ENCODE measurements around the gene LRIG2. TPM values are rescaled to one million over a fixed set of nuclear protein-coding genes. Genes with fewer than 3 reads are reported as not detected.
"Not testable (repeated sequence)": the region's sequence is repeated elsewhere in the genome, so short reads cannot be mapped to it uniquely, and the experiment has no call there.

The LRIG2 gene
- total RNA-seq, 2 donors from 2014 or later: 21.2 to 23.0 TPM

GRCh38 chr1:113055570-113055969 is 17.4 kb upstream of the LRIG2 start:
- Histone ChIP-seq H3K36me3 (ENCODE audit: control insufficient read depth, insufficient read depth, low read length) (no peaks in the 10 kb centered on the region), H3K9me3 (ENCODE audit: control insufficient read depth, low read length) (no peaks in the 10 kb centered on the region), H3K4me3 (ENCODE audit: low read length) (no peak overlapping the region), H3K27me3 (ENCODE audit: control insufficient read depth, insufficient read depth, low read length, poor library complexity, severe bottlenecking) (no peaks in the 10 kb centered on the region), H3K4me1 (ENCODE audit: control insufficient read depth, insufficient read depth, low read length) (peaks cover 8% of the 10 kb centered on the region), H3K9ac (ENCODE audit: extremely low read depth, low read length, poor library complexity, severe bottlenecking) (no peak overlapping the region), H3K27ac (ENCODE audit: low read depth, low read length) (no peak overlapping the region)
- H3K9me3 Mint-ChIP-seq: no peaks in the 10 kb centered on the region
- no CpG with 5 or more reads among the region's 1 CpG for WGBS, 2 experiments (ENCODE audit: insufficient coverage in 1 of 2, insufficient read length in 1 of 2)
- no peak overlapping the region for H3K4me3 Mint-ChIP-seq
- no peaks in the 10 kb centered on the region for H3K27me3 Mint-ChIP-seq (ENCODE audit: insufficient read depth)
- DNase-seq: no peak
- H3K27ac Mint-ChIP-seq: no peak overlapping the region
- peaks cover 24% of the 10 kb centered on the region for H3K4me1 Mint-ChIP-seq
- TF ChIP-seq CTCF (conservative IDR thresholded peaks at IDR 0.05): no peak
- H3K36me3 Mint-ChIP-seq (ENCODE audit: low read depth): no peaks in the 10 kb centered on the region

- H3K27me3 Mint-ChIP-seq (ENCODE audit: insufficient read depth): no peaks in the 10 kb centered on the region
- H3K9me3 Mint-ChIP-seq: no peaks in the 10 kb centered on the region
- peak; percentile 32 for TF ChIP-seq CTCF (conservative IDR thresholded peaks at IDR 0.05)
- H3K4me1 ChIP-seq (ENCODE audit: control insufficient read depth, insufficient read depth, low read length): peaks cover 8% of the 10 kb centered on the region
- no peaks in the 10 kb centered on the region for H3K36me3 Mint-ChIP-seq (ENCODE audit: low read depth)
- no peak overlapping the region for H3K9ac ChIP-seq (ENCODE audit: extremely low read depth, low read length, poor library complexity, severe bottlenecking)
- peak; percentile 89 for DNase-seq
- H3K4me3 Mint-ChIP-seq: no peak overlapping the region
- H3K27me3 ChIP-seq (ENCODE audit: control insufficient read depth, insufficient read depth, low read length, poor library complexity, severe bottlenecking): no peaks in the 10 kb centered on the region
- H3K9me3 ChIP-seq (ENCODE audit: control insufficient read depth, low read length): no peaks in the 10 kb centered on the region
- no peaks in the 10 kb centered on the region for H3K36me3 ChIP-seq (ENCODE audit: control insufficient read depth, insufficient read depth, low read length)
- 48 to 52% methylated on average over 2 of the region's 2 CpGs for WGBS, 2 experiments (ENCODE audit: insufficient coverage in 1 of 2, insufficient read length in 1 of 2)
- no peak overlapping the region for H3K27ac ChIP-seq (ENCODE audit: low read depth, low read length)
- peaks cover 24% of the 10 kb centered on the region for H3K4me1 Mint-ChIP-seq
- H3K4me3 ChIP-seq (ENCODE audit: low read length): no peak overlapping the region
- H3K27ac Mint-ChIP-seq: no peak overlapping the region
Observed at GRCh38 chr1:113057006-113057405, 16.0 kb upstream of the LRIG2 start.

GRCh38 chr1:113058941-113059706 is 13.9 kb upstream of the LRIG2 start:
- H3K27me3 Mint-ChIP-seq (ENCODE audit: insufficient read depth): no peaks in the 10 kb centered on the region
- no peak for TF ChIP-seq CTCF (conservative IDR thresholded peaks at IDR 0.05)
- H3K36me3 Mint-ChIP-seq (ENCODE audit: low read depth): peaks cover 2% of the 10 kb centered on the region
- Histone ChIP-seq H3K27me3 (ENCODE audit: control insufficient read depth, insufficient read depth, low read length, poor library complexity, severe bottlenecking) (no peaks in the 10 kb centered on the region), H3K36me3 (ENCODE audit: control insufficient read depth, insufficient read depth, low read length) (no peaks in the 10 kb centered on the region), H3K27ac (ENCODE audit: low read depth, low read length) (peak overlapping the region; percentile 5), H3K9me3 (ENCODE audit: control insufficient read depth, low read length) (no peaks in the 10 kb centered on the region), H3K9ac (ENCODE audit: extremely low read depth, low read length, poor library complexity, severe bottlenecking) (no peak overlapping the region), H3K4me3 (ENCODE audit: low read length) (no peak overlapping the region), H3K4me1 (ENCODE audit: control insufficient read depth, insufficient read depth, low read length) (peaks cover 8% of the 10 kb centered on the region)
- H3K4me3 Mint-ChIP-seq: no peak overlapping the region
- H3K9me3 Mint-ChIP-seq: peaks cover 11% of the 10 kb centered on the region
- H3K4me1 Mint-ChIP-seq: peaks cover 18% of the 10 kb centered on the region
- DNase-seq: no peak
- 90 to 100% methylated on average over 1 to 5 of the region's 5 CpGs for WGBS, 2 experiments (ENCODE audit: insufficient coverage in 1 of 2, insufficient read length in 1 of 2)
- H3K27ac Mint-ChIP-seq: no peak overlapping the region

GRCh38 chr1:113063456-113063855 is 9.5 kb upstream of the LRIG2 start:
- not testable (repeated sequence) for H3K27ac ChIP-seq (ENCODE audit: low read depth, low read length); H3K4me3 ChIP-seq (ENCODE audit: low read length); H3K27ac Mint-ChIP-seq; DNase-seq; H3K4me3 Mint-ChIP-seq; H3K27me3 ChIP-seq (ENCODE audit: control insufficient read depth, insufficient read depth, low read length, poor library complexity, severe bottlenecking); H3K36me3 Mint-ChIP-seq (ENCODE audit: low read depth); H3K4me1 ChIP-seq (ENCODE audit: control insufficient read depth, insufficient read depth, low read length); H3K9ac ChIP-seq (ENCODE audit: extremely low read depth, low read length, poor library complexity, severe bottlenecking); H3K27me3 Mint-ChIP-seq (ENCODE audit: insufficient read depth); H3K9me3 ChIP-seq (ENCODE audit: control insufficient read depth, low read length); H3K36me3 ChIP-seq (ENCODE audit: control insufficient read depth, insufficient read depth, low read length); H3K4me1 Mint-ChIP-seq
- WGBS, 2 experiments (ENCODE audit: insufficient coverage in 1 of 2, insufficient read length in 1 of 2): 91 to 97% methylated on average over 9 to 35 of the region's 35 CpGs
- peaks cover 26% of the 10 kb centered on the region for H3K9me3 Mint-ChIP-seq
